HuH-7 (cell line): ENCODE data around the gene IL2RA.
"Not testable (repeated sequence)": the region's sequence is repeated elsewhere in the genome, so short reads cannot be mapped to it uniquely, and the experiment has no call there.

Source experiments
- DNase-seq: peaks from one replicate; pipeline ENCODE4 v3.0.0; 2011; ENCODE audit warnings: low spot score

The IL2RA gene

GRCh38 chr10:6013413-6014192 lies 48.6 kb downstream of the IL2RA start:
- DNase-seq: no peak

GRCh38 chr10:6012121-6012905 lies 49.9 kb downstream of the IL2RA start:
- no peak for DNase-seq

GRCh38 chr10:6011558-6011957 lies 50.6 kb downstream of the IL2RA start:
- DNase-seq: no peak

- no peak for DNase-seq
Observed at GRCh38 chr10:6010569-6010968, 51.6 kb downstream of the IL2RA start.

- no peak for DNase-seq
Observed at GRCh38 chr10:6009961-6010360, 52.2 kb downstream of the IL2RA start.

GRCh38 chr10:6009150-6009549 lies 53.0 kb downstream of the IL2RA start:
- no peak for DNase-seq

- DNase-seq: no peak
Observed at GRCh38 chr10:6008497-6009142, 53.5 kb downstream of the IL2RA start.

- no peak for DNase-seq
Observed at GRCh38 chr10:6006991-6007390, 55.2 kb downstream of the IL2RA start.

- no peak for DNase-seq
Observed at GRCh38 chr10:6006546-6006945, 55.6 kb downstream of the IL2RA start.

GRCh38 chr10:6005856-6006395 lies 56.2 kb downstream of the IL2RA start:
- DNase-seq: no peak

- not testable (repeated sequence) for DNase-seq
Observed at GRCh38 chr10:6005161-6005804, 56.9 kb downstream of the IL2RA start.

- no peak for DNase-seq
Observed at GRCh38 chr10:6002809-6003510, 59.2 kb downstream of the IL2RA start.

- DNase-seq: no peak
Observed at GRCh38 chr10:5999440-6000165, 62.6 kb downstream of the IL2RA start.

- DNase-seq: no peak
Observed at GRCh38 chr10:5996696-5997095, 65.5 kb downstream of the IL2RA start.

GRCh38 chr10:5992398-5992797 lies 69.8 kb downstream of the IL2RA start:
- DNase-seq: no peak

- DNase-seq: no peak
Observed at GRCh38 chr10:5991708-5992107, 70.5 kb downstream of the IL2RA start.

GRCh38 chr10:5989756-5990155 lies 72.4 kb downstream of the IL2RA start:
- no peak for DNase-seq

GRCh38 chr10:5988336-5988920 lies 73.7 kb downstream of the IL2RA start:
- DNase-seq: no peak

GRCh38 chr10:5987747-5988146 lies 74.4 kb downstream of the IL2RA start:
- no peak for DNase-seq

- DNase-seq: no peak
Observed at GRCh38 chr10:5985029-5985428, 77.1 kb downstream of the IL2RA start.
